ENCODE measurements around the gene ZNF385A.

DNA sequence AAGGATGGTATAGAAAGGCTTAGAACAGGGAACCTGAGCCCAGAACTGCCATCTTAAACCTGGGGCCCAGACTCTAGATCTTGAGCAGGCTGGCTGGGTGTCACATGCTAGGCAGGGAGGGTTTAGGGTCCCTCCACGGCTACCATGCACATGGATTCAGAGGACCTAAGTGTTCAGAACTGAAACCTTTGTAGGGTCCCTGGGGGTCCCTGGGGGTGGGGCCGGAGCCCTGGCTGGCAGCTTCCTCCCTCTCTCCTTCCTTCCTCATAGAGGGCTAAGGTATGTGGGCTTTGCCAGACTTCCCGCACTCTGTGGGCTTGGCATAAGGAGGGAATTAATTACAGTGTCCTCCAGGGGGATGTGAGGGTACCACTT is 4.6 kb upstream of the ZNF385A start:
- TF ChIP-seq, protein P1, sequence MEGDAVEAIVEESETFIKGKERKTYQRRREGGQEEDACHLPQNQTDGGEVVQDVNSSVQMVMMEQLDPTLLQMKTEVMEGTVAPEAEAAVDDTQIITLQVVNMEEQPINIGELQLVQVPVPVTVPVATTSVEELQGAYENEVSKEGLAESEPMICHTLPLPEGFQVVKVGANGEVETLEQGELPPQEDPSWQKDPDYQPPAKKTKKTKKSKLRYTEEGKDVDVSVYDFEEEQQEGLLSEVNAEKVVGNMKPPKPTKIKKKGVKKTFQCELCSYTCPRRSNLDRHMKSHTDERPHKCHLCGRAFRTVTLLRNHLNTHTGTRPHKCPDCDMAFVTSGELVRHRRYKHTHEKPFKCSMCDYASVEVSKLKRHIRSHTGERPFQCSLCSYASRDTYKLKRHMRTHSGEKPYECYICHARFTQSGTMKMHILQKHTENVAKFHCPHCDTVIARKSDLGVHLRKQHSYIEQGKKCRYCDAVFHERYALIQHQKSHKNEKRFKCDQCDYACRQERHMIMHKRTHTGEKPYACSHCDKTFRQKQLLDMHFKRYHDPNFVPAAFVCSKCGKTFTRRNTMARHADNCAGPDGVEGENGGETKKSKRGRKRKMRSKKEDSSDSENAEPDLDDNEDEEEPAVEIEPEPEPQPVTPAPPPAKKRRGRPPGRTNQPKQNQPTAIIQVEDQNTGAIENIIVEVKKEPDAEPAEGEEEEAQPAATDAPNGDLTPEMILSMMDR (IDR thresholded peaks at IDR 0.05; ENCODE audit: control extremely low read depth in 1 of 3, insufficient read depth in 1 of 3, low read depth in 1 of 3, low read length in 3 of 3): no peak
- TF ChIP-seq KDM1A (IDR thresholded peaks at IDR 0.05; ENCODE audit: borderline replicate concordance, low read length): no peak
- TF ChIP-seq MAX (IDR thresholded peaks at IDR 0.05): no peak
- TF ChIP-seq POLR2AphosphoS5 (IDR thresholded peaks at IDR 0.05; ENCODE audit: low read depth, low read length): no peak
- no peak for TF ChIP-seq EGR1 (IDR thresholded peaks at IDR 0.05; ENCODE audit: borderline replicate concordance, low read depth, low read length)
- TF ChIP-seq POLR2A (IDR thresholded peaks at IDR 0.05; ENCODE audit: control extremely low read depth in 1 of 2, low read depth in 2 of 2, low read length in 2 of 2): no peak
- no peak for TF ChIP-seq RFX5 (IDR thresholded peaks at IDR 0.05; ENCODE audit: borderline replicate concordance, low read depth, low read length)
